Neural progenitor cell (in vitro differentiated cells): ENCODE results near the gene FRMPD1. TPM values are rescaled to one million over a fixed set of nuclear protein-coding genes. Genes with fewer than 3 reads are reported as not detected.
"Not testable (repeated sequence)": the region's sequence is repeated elsewhere in the genome, so short reads cannot be mapped to it uniquely, and the experiment has no call there.

Source experiments
- DNase-seq: peaks from one replicate; pipeline ENCODE4 v3.0.0-alpha.2; 2016; ENCODE audit warnings: low spot score
- H2AFZ ChIP-seq: fragments of 200-600 bp; sonication (generic); replicated peaks from 2 replicates; pipeline ENCODE4 v1.6.1; 2016; ENCODE audit warnings: antibody characterized with exemption
- H3F3A ChIP-seq: fragments of 200-600 bp; sonication (generic); 2 replicates; pipeline ENCODE4 v1.6.1; 2016; ENCODE audit warnings: antibody characterized with exemption, low read depth
- H3K27ac ChIP-seq: fragments of 200-600 bp; sonication (generic); 2 replicates; pipeline ENCODE4 v1.5.1; 2016; ENCODE audit warnings: mild to moderate bottlenecking
- H3K27me3 ChIP-seq: fragments of 200-600 bp; sonication (generic); 2 replicates; pipeline ENCODE4 v1.6.1; 2016; ENCODE audit warnings: mild to moderate bottlenecking, moderate library complexity
- H3K36me3 ChIP-seq: fragments of 200-600 bp; sonication (generic); 2 replicates; pipeline ENCODE4 v1.5.1; 2016
- H3K4me1 ChIP-seq: fragments of 200-600 bp; sonication (generic); 2 replicates; pipeline ENCODE4 v1.6.1; 2016; ENCODE audit warnings: mixed run types
- H3K4me2 ChIP-seq: fragments of 200-600 bp; sonication (generic); 2 replicates; pipeline ENCODE4 v1.6.1; 2016
- H3K4me3 ChIP-seq: fragments of 200-600 bp; sonication (generic); 2 replicates; pipeline ENCODE4 v1.5.1; 2016
- H3K79me2 ChIP-seq: fragments of 200-600 bp; sonication (generic); 2 replicates; pipeline ENCODE4 v1.6.1; 2016; ENCODE audit warnings: low read depth
- H3K9ac ChIP-seq: fragments of 200-600 bp; sonication (generic); 2 replicates; pipeline ENCODE4 v1.6.1; 2016
- H3K9me3 ChIP-seq: fragments of 200-600 bp; sonication (generic); 2 replicates; pipeline ENCODE4 v1.5.1; 2016; ENCODE audit warnings: low read depth
- H4K20me1 ChIP-seq: fragments of 200-600 bp; sonication (generic); 2 replicates; pipeline ENCODE4 v1.6.1; 2016; ENCODE audit warnings: low read depth
- H3K27ac Mint-ChIP-seq: 3 replicates; pipeline ENCODE4 v1.8.0; 2021; ENCODE audit warnings: mixed read lengths
- H3K27me3 Mint-ChIP-seq: 2 replicates; pipeline ENCODE4 v1.8.0; 2022; ENCODE audit warnings: low read depth, mild to moderate bottlenecking, inconsistent platforms, moderate library complexity, mixed read lengths; ENCODE audit not compliant: insufficient read depth
- H3K36me3 Mint-ChIP-seq: 3 replicates; pipeline ENCODE4 v1.8.0; 2021; ENCODE audit warnings: mixed read lengths
- H3K4me1 Mint-ChIP-seq: 3 replicates; pipeline ENCODE4 v1.8.0; 2021; ENCODE audit warnings: mixed read lengths
- H3K4me3 Mint-ChIP-seq: 3 replicates; pipeline ENCODE4 v1.8.0; 2021; ENCODE audit warnings: mild to moderate bottlenecking, moderate library complexity, mixed read lengths
- H3K9me3 Mint-ChIP-seq: 3 replicates; pipeline ENCODE4 v1.8.0; 2020; ENCODE audit warnings: mixed read lengths
- EZH2 ChIP-seq: fragments of 200-600 bp; sonication (generic); IDR thresholded peaks from 2 replicates; pipeline ENCODE4 v1.6.1; 2017; ENCODE audit warnings: antibody characterized with exemption, mild to moderate bottlenecking, moderate library complexity
- EZH2phosphoT487 ChIP-seq: fragments of 200-600 bp; sonication (generic); IDR thresholded peaks from 2 replicates; pipeline ENCODE4 v1.6.1; 2017; ENCODE audit warnings: antibody characterized with exemption
- total RNA-seq: library from RNA; depleted of rRNA; stranded (reverse); fragments of >200 nt; gene quantifications from 2 replicates; pipeline ENCODE4 v1.2.3, GENCODE V29; 2015; ENCODE audit warnings: low replicate concordance
- TF ChIP-seq, protein P1 (sequence below): fragments of 200-600 bp; sonication (generic); IDR thresholded peaks from 2 replicates; pipeline ENCODE4 v1.5.1; 2017; ENCODE audit warnings: antibody characterized with exemption, mild to moderate bottlenecking

Gene FRMPD1
- total RNA-seq, 1 donor from 2014 or later, result not detected

DNA sequence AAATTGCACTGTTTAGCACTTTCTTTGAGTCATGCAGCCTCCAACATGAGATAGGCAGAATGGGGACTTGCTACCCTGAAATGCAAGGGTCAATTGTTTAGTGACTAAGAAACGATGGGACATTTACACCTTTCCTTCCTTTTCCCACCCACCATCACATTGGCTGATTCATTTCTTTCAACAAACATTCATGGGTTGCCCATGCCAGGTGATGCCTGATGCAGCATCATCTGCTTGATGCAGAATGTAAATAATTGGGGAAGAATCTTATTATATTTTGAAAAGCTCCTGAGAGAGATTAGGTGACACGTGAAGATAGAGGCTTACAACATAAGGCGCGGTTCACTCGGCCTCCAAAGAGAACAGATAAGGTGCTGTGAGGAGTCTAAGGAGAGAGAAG lies 98.4 kb downstream of the FRMPD1 start:
- DNase-seq, result no peak

GRCh38 chr9:37751186-37751585 lies 100.4 kb downstream of the FRMPD1 start:
- Histone ChIP-seq H3K4me2 (no peak overlapping the region), H3F3A (no peaks in the 10 kb centered on the region), H3K27me3 (no peaks in the 10 kb centered on the region), H3K79me2 (no peaks in the 10 kb centered on the region), H3K9ac (no peak overlapping the region), H4K20me1 (no peaks in the 10 kb centered on the region), H3K36me3 (no peaks in the 10 kb centered on the region), H3K4me1 (peaks cover 3% of the 10 kb centered on the region), H3K9me3 (no peaks in the 10 kb centered on the region), H3K27ac (no peak overlapping the region), H2AFZ (no peak overlapping the region), H3K4me3 (no peak overlapping the region)
- TF ChIP-seq, protein P1, sequence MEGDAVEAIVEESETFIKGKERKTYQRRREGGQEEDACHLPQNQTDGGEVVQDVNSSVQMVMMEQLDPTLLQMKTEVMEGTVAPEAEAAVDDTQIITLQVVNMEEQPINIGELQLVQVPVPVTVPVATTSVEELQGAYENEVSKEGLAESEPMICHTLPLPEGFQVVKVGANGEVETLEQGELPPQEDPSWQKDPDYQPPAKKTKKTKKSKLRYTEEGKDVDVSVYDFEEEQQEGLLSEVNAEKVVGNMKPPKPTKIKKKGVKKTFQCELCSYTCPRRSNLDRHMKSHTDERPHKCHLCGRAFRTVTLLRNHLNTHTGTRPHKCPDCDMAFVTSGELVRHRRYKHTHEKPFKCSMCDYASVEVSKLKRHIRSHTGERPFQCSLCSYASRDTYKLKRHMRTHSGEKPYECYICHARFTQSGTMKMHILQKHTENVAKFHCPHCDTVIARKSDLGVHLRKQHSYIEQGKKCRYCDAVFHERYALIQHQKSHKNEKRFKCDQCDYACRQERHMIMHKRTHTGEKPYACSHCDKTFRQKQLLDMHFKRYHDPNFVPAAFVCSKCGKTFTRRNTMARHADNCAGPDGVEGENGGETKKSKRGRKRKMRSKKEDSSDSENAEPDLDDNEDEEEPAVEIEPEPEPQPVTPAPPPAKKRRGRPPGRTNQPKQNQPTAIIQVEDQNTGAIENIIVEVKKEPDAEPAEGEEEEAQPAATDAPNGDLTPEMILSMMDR, result no peak
- TF ChIP-seq EZH2 (no peak), EZH2phosphoT487 (no peak)
- Mint-ChIP-seq H3K4me3 (peak overlapping the region; percentile 22), H3K27me3 (peaks cover 12% of the 10 kb centered on the region), H3K4me1 (peaks cover 15% of the 10 kb centered on the region), H3K9me3 (peaks cover 3% of the 10 kb centered on the region), H3K36me3 (peaks cover 1% of the 10 kb centered on the region), H3K27ac (peak overlapping the region; percentile 40)
- no peak for DNase-seq

More for the DNA sequence above, 98.4 kb downstream of the FRMPD1 start:
- Mint-ChIP-seq H3K27ac (no peak overlapping the region), H3K4me1 (peaks cover 8% of the 10 kb centered on the region), H3K9me3 (peaks cover 3% of the 10 kb centered on the region), H3K27me3 (peaks cover 14% of the 10 kb centered on the region), H3K36me3 (no peaks in the 10 kb centered on the region), H3K4me3 (no peak overlapping the region)
- H3K9ac ChIP-seq, result no peak overlapping the region
- H3K27me3 ChIP-seq, result no peaks in the 10 kb centered on the region
- TF ChIP-seq EZH2 (no peak), EZH2phosphoT487 (no peak)
- TF ChIP-seq, protein P1, result no peak
- H3K4me3 ChIP-seq, result no peak overlapping the region
- H3K27ac ChIP-seq, result no peak overlapping the region
- H2AFZ ChIP-seq, result no peak overlapping the region
- H4K20me1 ChIP-seq, result no peaks in the 10 kb centered on the region
- no peak overlapping the region for H3K4me2 ChIP-seq
- no peaks in the 10 kb centered on the region for H3K4me1 ChIP-seq
- no peaks in the 10 kb centered on the region for H3K36me3 ChIP-seq
- no peaks in the 10 kb centered on the region for H3K79me2 ChIP-seq
- H3K9me3 ChIP-seq, result no peaks in the 10 kb centered on the region
- no peaks in the 10 kb centered on the region for H3F3A ChIP-seq

DNA sequence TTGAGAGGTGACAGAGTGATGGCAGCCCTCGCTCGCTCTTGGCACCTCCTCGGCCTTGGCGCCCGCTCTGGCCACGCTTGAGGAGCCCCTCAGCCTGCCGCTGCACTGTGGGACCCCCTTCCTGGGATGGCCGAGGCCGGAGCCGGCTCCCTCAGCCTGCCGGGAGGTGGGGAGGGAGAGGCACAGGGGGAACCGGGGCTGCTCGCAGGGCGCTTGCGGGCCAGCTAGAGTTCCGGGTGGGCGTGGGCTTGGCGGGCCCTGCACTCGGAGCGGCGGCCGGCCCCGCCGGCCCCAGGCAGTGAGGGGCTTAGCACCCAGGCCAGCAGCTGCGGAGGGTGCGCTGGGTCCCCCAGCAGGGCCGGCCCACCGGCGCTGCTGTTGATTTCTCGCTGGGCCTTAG lies 101.0 kb downstream of the FRMPD1 start:
- H3K9ac ChIP-seq, H3K27me3 ChIP-seq, H3K36me3 ChIP-seq, H3K4me2 ChIP-seq, H3F3A ChIP-seq, H3K27ac ChIP-seq, H3K27ac Mint-ChIP-seq, H3K4me3 Mint-ChIP-seq, H3K9me3 Mint-ChIP-seq, H3K79me2 ChIP-seq, H2AFZ ChIP-seq, H3K4me3 ChIP-seq, DNase-seq, H3K36me3 Mint-ChIP-seq, H4K20me1 ChIP-seq, H3K4me1 ChIP-seq, H3K9me3 ChIP-seq: not testable (repeated sequence)
- peaks cover 12% of the 10 kb centered on the region for H3K27me3 Mint-ChIP-seq
- H3K4me1 Mint-ChIP-seq, result peaks cover 15% of the 10 kb centered on the region

DNA sequence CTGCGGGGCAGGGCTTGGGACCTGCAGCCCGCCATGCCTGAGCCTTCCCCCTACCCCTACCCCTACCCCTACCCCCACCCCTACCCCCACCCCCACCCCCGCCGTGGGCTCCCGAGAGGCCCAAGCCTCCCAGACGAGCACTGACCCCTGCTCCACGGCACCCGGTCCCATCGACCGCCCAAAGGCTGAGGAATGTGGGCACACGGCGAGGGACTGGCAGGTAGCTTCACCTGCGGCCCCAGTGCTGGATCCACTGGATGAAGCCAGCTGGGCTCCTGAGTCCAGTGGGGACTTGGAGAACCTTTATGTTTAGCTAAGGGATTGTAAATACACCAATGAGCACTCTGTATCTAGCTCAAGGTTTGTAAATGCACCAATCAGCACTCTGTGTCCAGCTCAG lies 101.4 kb downstream of the FRMPD1 start:
- H3K79me2 ChIP-seq, H3K27me3 ChIP-seq, H3K4me1 ChIP-seq, H3K4me3 Mint-ChIP-seq, H3K27ac Mint-ChIP-seq, H3K27ac ChIP-seq, H3F3A ChIP-seq, H3K4me2 ChIP-seq, H3K9ac ChIP-seq, H4K20me1 ChIP-seq, H3K36me3 Mint-ChIP-seq, H3K9me3 ChIP-seq, DNase-seq, H3K4me3 ChIP-seq, H2AFZ ChIP-seq, H3K36me3 ChIP-seq, H3K9me3 Mint-ChIP-seq: not testable (repeated sequence)
- H3K4me1 Mint-ChIP-seq, result peaks cover 15% of the 10 kb centered on the region
- peaks cover 12% of the 10 kb centered on the region for H3K27me3 Mint-ChIP-seq
